Raji (cell line): ENCODE results near the gene SAMD7.

Experiments used
- POLR2A ChIP-seq: IDR thresholded peaks from 2 replicates; pipeline ENCODE4 v1.6.1; 2011; ENCODE audit warnings: low read depth, low read length, control low read depth; ENCODE audit not compliant: insufficient read depth

SAMD7 gene

DNA sequence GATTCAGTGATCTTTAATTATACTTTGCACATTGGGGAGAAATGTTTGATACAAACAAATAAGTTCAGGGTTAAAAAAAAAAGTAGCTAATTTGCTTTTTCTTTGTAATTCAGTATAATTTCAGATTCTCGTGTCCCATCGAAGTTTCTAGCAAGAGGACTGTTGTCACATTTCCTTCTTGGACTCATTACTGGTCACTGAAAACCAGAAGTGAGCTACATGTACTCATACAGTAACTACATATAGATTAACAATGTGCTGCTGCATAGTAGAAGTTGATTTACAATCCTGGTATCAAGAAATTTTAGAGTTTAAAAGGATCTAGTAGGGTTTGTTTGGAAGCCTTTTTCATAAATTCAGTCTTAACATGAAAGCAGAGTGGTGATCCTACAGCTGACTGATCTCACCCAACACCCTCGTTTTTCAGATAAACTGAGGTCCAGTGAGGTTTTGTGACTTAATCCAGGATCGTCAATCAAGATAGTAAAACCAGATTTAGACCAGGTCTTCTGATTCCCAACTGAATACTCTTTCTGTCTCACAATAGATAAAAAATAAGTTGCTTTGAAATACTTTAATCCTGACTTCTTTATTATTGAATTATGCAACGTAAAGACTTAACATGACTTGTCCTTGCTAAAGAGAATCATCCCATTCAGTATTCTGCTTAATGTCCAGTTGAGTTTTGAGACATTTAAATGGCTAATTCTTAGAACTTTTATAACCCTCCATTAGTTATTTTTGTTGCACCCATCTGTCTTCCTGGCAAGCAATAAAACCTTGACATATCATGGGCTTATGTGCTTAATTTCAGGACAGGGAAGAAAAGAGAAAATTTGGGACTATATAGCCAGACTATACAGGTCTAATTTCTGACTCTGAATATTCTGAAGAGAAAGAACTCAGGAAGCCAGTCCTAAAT lies 58.1 kb downstream of the SAMD7 start:
- no peak for TF ChIP-seq POLR2A

DNA sequence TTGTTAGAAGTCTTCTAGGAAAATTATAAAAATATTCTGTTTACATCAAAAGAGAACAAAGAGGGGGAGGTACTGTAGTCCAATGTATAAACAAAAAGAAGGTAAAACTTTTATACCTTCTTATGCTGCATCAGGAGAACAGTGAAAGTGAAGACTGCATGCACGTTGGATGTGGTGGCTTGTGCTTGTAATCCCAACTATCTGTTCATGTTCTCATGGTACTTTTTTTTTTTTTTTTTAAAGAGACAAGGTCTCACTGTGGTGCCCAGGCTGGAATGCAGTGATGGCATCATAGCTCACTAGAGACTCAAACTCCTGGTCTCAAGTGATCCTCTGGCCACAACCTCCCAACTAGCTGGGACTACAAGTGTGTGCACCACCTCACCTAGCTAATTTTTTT lies 59.5 kb downstream of the SAMD7 start:
- TF ChIP-seq POLR2A: no peak

DNA sequence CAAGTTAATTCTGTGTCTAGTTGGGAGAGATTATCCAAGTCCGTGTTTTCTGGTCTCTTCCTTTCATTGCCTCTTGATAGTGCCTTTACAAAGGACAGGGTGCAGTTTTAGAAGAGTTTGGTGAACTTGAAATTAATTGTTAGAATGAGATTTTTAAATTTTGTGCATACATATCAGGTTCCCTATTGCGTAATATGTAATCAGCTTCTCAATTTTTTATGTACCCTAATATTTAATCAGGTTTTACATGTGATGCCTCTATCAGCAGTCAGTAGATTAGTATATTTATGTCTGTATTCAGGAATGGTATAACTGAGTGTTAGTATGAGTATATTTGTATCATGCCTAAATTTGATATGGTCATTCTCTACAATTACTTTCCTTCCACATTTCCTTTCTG lies 60.1 kb downstream of the SAMD7 start:
- TF ChIP-seq POLR2A: no peak

DNA sequence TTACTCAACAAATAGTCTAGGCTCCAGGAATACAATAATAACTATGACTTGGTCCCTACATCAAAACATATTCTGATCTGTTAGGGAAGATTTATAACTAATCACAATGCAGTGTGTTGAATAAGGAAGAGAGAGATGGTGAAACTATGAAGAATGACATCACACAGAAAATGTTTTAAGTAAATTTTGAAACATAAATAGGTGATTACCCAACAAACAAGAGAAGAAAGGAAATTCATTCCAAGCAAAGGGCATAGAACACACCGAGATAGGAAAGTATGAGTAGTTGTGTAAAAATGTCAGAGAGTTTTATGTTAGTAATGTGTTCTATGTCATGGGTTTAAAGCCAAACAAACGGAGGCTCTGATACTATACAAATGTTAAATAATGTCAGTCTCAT lies 68.7 kb downstream of the SAMD7 start:
- TF ChIP-seq POLR2A: no peak

DNA sequence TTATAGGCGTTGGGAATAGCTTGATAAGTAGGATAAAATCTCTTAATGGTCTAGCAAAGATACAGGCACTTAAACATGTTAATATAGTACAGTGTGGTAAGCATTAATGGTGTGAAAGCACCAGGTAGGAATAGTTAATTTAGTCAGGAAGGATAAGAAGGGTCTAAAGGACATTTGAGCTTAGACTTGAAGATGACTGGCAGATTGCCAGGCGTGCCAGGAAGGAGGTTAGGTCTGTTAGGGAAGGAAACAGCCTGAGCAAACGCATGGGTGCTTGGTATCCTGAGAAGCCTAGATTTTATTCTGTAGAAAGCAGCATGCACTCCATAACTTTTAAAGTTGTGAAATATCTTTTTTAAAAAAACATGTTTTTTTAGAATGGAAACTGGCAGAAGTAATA lies 72.9 kb downstream of the SAMD7 start:
- TF ChIP-seq POLR2A: no peak
